Activated CD4-positive, alpha-beta T cell treated with anti-CD3 and anti-CD28 coated beads, Interleukin-2, amount 50 U/mL, for 1 hour (primary cell): ENCODE data around the gene SMCO1.
A peak's percentile ranks its signal among the peaks of the same experiment; 100 is the strongest.
"Not testable (repeated sequence)": the region's sequence is repeated elsewhere in the genome, so short reads cannot be mapped to it uniquely, and the experiment has no call there.

Experiments used
- DNase-seq: peaks from one replicate; pipeline ENCODE4 v3.0.0-alpha.2; 2020

SMCO1 gene

GRCh38 chr3:196514913-196515621, at the start of gene SMCO1:
SMCO1 (minus strand) TSS chr3:196515346; CDS start chr3:196515209, 137 bp downstream.
- DNase-seq = no peak

- peak; percentile 18 for DNase-seq
These were observed 48.6 kb upstream of the SMCO1 start for GRCh38 chr3:196563721-196564225.

GRCh38 chr3:196559826-196560225, 44.7 kb upstream of the SMCO1 start:
- DNase-seq = no peak

- no peak for DNase-seq
These were observed 43.3 kb upstream of the SMCO1 start for GRCh38 chr3:196558476-196558875.

GRCh38 chr3:196557236-196557635, 42.1 kb upstream of the SMCO1 start:
- no peak for DNase-seq

GRCh38 chr3:196555295-196555694, 40.1 kb upstream of the SMCO1 start:
- DNase-seq = no peak

- no peak for DNase-seq
These were observed 39.1 kb upstream of the SMCO1 start for GRCh38 chr3:196554205-196554604.

- no peak for DNase-seq
These were observed 38.4 kb upstream of the SMCO1 start for GRCh38 chr3:196553551-196553950.

GRCh38 chr3:196552253-196552652, 37.1 kb upstream of the SMCO1 start:
- no peak for DNase-seq

GRCh38 chr3:196550172-196550571, 35.0 kb upstream of the SMCO1 start:
- DNase-seq = not testable (repeated sequence)

- not testable (repeated sequence) for DNase-seq
These were observed 34.2 kb upstream of the SMCO1 start for GRCh38 chr3:196549312-196549711.

GRCh38 chr3:196547067-196547466, 31.9 kb upstream of the SMCO1 start:
- no peak for DNase-seq

- DNase-seq = no peak
These were observed 31.4 kb upstream of the SMCO1 start for GRCh38 chr3:196546537-196546936.

- DNase-seq = no peak
These were observed 29.4 kb upstream of the SMCO1 start for GRCh38 chr3:196544491-196544992.

GRCh38 chr3:196541684-196542445, 26.7 kb upstream of the SMCO1 start:
- no peak for DNase-seq

GRCh38 chr3:196537319-196537984, 22.3 kb upstream of the SMCO1 start:
- DNase-seq = peak; percentile 72

GRCh38 chr3:196533260-196533681, 18.1 kb upstream of the SMCO1 start:
- DNase-seq = no peak

GRCh38 chr3:196531418-196531817, 16.3 kb upstream of the SMCO1 start:
- no peak for DNase-seq

GRCh38 chr3:196528639-196529233, 13.6 kb upstream of the SMCO1 start:
- peak; percentile 76 for DNase-seq

- no peak for DNase-seq
These were observed 10.0 kb upstream of the SMCO1 start for GRCh38 chr3:196525141-196525540.

- no peak for DNase-seq
These were observed 9.4 kb upstream of the SMCO1 start for GRCh38 chr3:196524527-196524926.

- no peak for DNase-seq
These were observed 8.7 kb upstream of the SMCO1 start for GRCh38 chr3:196523841-196524240.

GRCh38 chr3:196521291-196521690, 6.1 kb upstream of the SMCO1 start:
- DNase-seq = not testable (repeated sequence)
